ENCODE results near the gene ARHGEF10L. TPM values are rescaled to one million over a fixed set of nuclear protein-coding genes. Genes with fewer than 3 reads are reported as not detected.

The ARHGEF10L gene
- polyA plus RNA-seq, 1 donor = 29.4 TPM

DNA sequence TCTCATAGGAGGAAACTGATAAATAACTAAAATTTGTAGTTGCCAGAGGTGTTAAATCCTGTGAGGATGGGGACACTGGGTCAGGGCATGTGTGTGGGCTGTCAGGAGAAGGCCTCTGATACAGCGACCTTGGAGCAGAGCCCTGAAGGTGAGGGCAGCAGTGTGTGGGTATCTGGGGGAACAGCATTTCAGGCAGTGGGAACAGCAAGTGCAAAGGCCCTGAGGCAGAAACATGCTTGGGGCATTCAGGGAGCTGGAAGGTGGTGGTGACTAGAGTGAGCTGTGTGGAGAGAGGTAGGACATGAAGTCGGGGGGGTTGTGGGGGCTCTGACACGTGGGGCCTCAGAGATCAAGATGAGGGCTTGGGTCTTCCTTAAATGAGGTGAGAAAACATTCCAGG lies 30.7 kb downstream of the ARHGEF10L start:
- no peak for DNase-seq

DNA sequence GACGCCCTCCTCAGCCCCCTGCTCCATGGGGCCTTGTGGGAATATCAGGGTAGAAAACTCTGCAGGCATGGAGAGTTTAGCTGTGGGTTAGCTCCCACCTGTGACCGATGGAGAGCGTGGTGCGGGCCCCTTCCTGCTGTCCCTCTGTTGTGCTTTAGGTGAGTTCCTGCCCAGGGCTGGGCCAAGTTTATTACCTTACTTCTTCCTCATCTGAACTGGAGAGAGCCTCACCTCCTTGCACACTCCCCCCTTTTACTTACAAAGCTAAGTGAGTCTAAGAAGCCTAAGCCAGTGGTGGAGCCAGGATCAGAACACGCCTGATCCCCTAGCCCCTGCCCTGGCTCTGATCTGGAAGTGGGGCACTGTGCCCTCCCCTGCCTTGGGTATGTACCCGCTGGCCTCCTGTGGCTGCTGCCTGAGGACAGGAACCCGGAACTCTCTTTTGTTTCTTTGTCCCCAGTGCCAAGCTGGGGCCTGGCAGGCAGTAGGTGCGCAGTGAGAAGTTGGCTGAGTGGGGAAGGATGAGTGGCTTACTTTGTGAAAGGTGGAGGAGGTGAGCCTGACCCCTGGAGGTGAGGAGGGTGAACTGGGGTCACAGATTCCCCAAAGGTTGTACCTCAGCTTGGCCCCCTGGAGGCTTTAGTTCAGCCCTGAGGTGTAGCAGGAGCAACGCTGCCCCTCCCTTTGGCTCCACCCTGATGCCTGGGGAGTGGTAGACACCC lies 32.9 kb downstream of the ARHGEF10L start:
- DNase-seq = no peak

- no peak for DNase-seq
Measured at GRCh38 chr1:17573518-17574041, 34.1 kb downstream of the ARHGEF10L start.

GRCh38 chr1:17574516-17574915 lies 35.0 kb downstream of the ARHGEF10L start:
- no peak for DNase-seq

DNA sequence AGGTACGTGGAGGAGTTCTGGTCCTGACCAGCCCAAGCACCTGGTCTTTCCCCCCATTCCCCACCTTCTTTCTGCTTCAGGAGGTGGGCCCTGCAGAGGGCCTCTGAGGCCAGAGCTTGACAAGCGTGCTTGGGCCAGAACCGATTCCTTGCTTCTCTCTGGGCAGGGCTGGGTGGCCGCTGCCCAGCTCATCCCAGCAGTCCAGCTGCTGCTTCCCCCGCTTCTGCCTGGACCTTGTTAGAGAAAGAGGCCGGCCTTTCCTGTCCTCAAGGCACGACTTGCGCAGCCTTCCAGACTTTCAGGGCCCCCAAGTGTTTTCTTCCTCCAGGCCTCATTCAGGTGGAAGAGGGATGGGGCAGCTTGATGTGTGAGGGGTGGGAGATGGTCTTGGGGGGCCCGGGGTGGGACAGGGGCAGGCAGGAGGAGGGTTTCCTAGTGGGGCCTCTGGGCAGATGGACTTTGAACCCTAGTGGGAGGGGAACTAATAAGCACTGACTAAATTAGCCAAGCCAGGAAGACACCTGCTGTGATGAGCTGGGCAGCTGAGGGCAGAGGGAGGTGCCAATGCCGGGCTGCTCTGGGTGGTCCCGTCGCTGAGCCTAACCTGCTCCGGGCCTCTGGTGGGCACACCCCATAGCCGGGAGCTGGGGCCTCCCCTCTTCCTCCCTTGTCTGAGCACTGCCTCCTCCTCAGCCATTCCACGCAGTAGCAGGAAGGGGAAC lies 36.5 kb downstream of the ARHGEF10L start:
- no peak for DNase-seq

DNA sequence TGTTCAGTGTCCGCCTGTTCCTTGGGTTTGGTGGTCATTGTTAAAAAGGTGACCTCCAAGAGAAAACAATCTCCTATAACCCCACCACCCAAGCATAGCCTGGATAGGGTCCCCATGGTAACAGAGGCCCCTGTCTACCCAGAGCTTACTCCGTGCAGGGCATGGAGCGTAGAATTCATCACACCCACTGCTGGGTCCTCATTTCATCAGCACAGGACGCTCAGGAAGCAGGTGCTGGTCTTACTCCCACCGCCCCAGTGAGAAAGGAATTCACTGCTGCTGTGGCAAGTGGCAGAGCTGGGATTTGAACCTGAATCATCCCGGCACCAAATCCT lies 37.0 kb downstream of the ARHGEF10L start:
- no peak for DNase-seq

DNA sequence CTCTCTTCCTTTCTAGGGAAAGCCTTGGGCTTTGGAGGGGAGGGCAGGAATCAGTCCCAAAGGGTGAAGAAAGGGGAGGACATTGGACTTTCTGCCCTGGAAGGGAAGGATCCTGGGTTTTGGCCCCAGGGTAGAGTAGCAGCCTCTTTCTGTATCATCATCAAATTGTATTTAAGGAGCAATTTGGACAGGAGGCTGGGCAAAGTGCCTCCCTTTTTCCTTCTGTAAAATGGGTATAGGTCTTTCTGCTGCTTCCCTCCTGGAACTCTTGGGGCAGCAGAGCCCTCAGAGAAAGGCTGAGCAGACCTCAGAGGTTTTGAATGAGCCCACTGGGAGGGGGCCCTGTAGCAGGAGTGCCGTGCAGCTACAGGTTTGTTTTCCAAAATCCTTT lies 38.4 kb downstream of the ARHGEF10L start:
- no peak for DNase-seq

- no peak for DNase-seq
Measured at GRCh38 chr1:17579951-17580939, 40.7 kb downstream of the ARHGEF10L start.

DNA sequence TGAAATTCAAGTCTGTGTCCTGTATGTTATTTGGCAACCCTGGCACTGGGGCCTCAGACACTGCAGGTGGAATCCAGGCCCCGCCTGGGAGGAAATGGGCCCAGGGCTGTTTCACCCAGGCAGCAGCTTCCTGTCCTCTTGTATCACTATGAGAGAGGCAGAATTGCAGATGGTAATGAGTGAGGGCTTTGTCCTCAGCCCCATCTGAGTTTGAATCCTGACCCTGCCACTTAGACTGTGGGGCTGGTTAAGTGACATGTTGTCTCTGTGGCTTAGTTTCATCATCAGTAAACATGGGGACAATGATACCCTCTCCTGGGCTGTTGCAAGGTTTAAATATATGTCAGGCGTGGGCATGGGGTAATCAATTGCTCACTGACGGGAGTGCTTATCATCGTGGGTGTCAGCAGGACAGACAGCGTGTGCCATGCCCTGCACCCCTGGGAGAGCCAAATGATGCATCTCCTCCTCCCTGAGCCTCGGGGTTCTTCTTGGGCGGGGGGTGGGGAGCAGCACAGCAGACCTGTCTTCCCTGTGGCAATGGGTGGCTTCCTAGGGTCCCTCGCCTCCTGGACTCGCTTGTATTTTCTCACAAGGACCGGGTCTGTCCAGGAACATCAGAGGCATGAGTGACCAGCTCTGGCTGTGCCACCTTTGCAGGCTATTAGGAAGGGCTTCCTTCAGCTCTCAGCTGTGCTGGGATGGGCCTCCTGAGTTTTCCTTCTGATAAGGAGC lies 42.1 kb downstream of the ARHGEF10L start:
- no peak for DNase-seq

GRCh38 chr1:17582124-17582774 lies 42.8 kb downstream of the ARHGEF10L start:
- no peak for DNase-seq

DNA sequence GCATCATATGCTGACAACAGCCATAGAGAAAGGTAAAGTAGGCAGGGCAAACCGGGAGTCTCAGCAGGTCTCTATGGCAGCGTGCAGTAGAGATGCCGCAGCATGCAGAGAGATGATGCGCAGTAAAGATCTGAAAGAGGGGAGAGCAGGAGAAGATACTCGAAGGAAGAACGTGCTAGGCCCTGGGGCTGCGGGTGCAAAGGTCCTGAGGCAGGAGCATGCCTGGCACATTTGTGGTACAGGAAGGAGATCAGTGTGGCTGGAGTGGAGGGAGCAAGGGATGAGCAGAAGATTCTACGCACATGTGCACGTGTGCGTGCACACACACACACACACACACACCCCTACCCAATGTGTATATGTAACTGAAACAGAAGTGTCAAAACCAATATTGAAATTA lies 45.0 kb downstream of the ARHGEF10L start:
- no peak for DNase-seq

DNA sequence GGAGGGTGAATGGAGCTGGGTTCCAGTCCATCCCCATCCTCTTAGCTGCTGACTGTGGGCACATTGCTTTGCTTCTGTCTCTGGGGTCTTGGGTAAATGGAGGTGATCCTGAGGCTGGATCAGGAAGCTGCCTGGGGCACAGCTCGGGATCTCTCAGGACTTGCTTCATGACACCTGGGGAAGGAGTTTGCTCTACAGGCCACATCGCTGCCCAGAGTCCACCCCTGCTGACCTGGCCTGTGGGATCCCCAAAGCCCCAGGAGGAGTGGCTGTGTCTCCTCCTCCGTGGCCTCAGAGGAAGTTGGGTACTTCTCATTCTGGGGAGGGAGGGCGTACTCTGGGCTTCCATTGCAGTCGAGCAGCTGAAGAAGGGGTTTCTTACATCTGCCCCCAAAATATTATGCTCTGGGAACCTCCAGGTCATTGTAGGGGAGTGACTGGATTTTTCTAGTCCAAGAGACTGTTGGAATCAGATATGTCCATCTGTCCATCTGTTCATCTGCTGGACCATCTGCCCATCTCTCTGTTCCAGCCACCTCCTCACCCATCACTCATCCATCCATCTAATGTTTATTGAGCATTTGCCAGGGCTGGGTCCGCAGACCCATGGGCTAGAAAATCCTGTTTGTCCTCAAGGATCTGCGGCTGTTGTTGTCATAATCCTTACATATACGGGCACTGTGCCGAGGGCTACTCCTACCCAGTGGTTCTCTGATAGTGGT lies 45.9 kb downstream of the ARHGEF10L start:
- DNase-seq = no peak

GRCh38 chr1:17586172-17586964 lies 46.9 kb downstream of the ARHGEF10L start:
- DNase-seq = no peak

GRCh38 chr1:17587693-17588047 lies 48.2 kb downstream of the ARHGEF10L start:
- DNase-seq = peak; percentile 52

GRCh38 chr1:17588048-17588871 lies 48.8 kb downstream of the ARHGEF10L start:
- no peak for DNase-seq

GRCh38 chr1:17591814-17592430 lies 52.4 kb downstream of the ARHGEF10L start:
- no peak for DNase-seq

DNA sequence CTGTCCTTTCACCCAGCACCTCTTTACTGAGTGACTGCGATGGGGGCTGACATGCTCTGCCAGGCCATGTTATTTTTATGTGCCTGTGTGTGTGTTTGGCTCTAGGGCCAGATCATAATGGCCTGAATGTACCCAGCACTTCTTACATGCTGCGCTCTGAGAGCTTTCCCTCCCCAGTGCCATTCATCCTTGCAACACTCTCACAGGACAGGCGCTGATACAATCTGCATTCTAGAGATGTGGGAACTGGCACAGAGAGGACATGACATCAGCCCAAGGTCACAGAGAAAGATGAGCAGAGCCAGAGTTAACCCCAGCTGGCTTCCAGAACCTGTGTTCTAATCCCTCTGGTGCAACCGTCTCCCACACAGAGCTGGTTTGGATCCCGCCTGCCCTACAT lies 54.5 kb downstream of the ARHGEF10L start:
- DNase-seq = no peak

- DNase-seq = no peak
Measured at GRCh38 chr1:17594690-17595601, 55.4 kb downstream of the ARHGEF10L start.

Measured in hindlimb muscle (tissue), 1 donor.